Erythroblast (primary cell): Measurements from ENCODE around the gene KRT12.

Source experiments
- GATA1 ChIP-seq: IDR thresholded peaks from 2 replicates; pipeline ENCODE4 v1.6.1; 2011; ENCODE audit warnings: low read depth, mild to moderate bottlenecking, control low read depth, low read length, moderate library complexity
- POLR2A ChIP-seq: IDR thresholded peaks from 2 replicates; pipeline ENCODE4 v1.6.1; 2011; ENCODE audit warnings: mild to moderate bottlenecking, low read length

DNA sequence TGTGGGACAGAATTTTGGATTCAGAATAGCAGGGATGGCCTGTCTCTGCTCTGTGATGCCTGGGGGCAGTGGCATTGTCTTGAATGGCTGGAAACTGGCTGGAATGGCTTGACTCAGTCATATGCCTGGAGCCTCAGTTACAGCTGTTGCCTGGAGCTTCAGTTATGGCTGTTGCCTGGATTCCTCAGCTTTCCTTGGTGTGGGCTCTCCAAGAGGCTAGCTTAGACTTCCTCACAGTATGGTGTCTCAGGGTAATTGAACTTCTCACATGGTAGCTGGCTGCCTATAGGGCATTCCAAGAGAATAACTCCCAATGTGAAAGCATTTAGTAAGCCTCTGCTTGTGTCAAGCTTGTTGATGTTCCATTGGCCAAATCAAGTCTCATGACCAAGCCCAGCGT lies 49.3 kb upstream of the KRT12 start:
- TF ChIP-seq POLR2A (no peak), GATA1 (no peak)
